Measurements from ENCODE around the gene GDA.

DNA sequence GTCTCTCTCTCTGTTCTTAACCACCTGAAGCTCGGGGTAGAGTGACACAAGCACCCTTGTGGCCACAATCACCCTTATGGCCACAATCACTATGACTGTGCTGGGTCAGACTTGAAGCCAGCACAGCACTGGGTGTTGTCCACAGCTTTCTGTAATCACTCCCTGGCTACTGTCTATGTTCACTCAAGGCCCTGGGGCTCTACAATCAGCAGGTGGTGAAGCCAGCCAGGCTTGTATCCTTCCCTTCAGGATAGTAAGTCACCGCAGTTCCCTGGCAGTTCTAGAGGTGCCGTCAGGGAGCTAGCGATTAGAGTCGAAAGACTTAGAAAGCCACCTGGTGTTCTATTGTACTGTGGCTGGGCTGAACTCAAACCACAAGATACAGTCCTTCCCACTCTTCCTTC, 44.2 kb downstream of the GDA start:
- TF ChIP-seq EP300 (IDR thresholded peaks at IDR 0.05; ENCODE audit: borderline replicate concordance) = no peak
- no peak for TF ChIP-seq ZBTB7A (IDR thresholded peaks at IDR 0.05; ENCODE audit: low read depth)
- TF ChIP-seq, protein P1, sequence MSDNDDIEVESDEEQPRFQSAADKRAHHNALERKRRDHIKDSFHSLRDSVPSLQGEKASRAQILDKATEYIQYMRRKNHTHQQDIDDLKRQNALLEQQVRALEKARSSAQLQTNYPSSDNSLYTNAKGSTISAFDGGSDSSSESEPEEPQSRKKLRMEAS (IDR thresholded peaks at IDR 0.05) = no peak
- TF ChIP-seq, protein P2, sequence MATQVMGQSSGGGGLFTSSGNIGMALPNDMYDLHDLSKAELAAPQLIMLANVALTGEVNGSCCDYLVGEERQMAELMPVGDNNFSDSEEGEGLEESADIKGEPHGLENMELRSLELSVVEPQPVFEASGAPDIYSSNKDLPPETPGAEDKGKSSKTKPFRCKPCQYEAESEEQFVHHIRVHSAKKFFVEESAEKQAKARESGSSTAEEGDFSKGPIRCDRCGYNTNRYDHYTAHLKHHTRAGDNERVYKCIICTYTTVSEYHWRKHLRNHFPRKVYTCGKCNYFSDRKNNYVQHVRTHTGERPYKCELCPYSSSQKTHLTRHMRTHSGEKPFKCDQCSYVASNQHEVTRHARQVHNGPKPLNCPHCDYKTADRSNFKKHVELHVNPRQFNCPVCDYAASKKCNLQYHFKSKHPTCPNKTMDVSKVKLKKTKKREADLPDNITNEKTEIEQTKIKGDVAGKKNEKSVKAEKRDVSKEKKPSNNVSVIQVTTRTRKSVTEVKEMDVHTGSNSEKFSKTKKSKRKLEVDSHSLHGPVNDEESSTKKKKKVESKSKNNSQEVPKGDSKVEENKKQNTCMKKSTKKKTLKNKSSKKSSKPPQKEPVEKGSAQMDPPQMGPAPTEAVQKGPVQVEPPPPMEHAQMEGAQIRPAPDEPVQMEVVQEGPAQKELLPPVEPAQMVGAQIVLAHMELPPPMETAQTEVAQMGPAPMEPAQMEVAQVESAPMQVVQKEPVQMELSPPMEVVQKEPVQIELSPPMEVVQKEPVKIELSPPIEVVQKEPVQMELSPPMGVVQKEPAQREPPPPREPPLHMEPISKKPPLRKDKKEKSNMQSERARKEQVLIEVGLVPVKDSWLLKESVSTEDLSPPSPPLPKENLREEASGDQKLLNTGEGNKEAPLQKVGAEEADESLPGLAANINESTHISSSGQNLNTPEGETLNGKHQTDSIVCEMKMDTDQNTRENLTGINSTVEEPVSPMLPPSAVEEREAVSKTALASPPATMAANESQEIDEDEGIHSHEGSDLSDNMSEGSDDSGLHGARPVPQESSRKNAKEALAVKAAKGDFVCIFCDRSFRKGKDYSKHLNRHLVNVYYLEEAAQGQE (IDR thresholded peaks at IDR 0.05; ENCODE audit: low read depth) = no peak
- TF ChIP-seq FOXM1 (IDR thresholded peaks at IDR 0.05; ENCODE audit: borderline replicate concordance, low read depth) = no peak
- no peak for TF ChIP-seq TAF1 (IDR thresholded peaks at IDR 0.05; ENCODE audit: low read depth)
- no peak for TF ChIP-seq EGR1 (IDR thresholded peaks at IDR 0.05)
- TF ChIP-seq YY1 (IDR thresholded peaks at IDR 0.05; ENCODE audit: low read depth) = no peak
